A549 (cell line): ENCODE results near the gene GAL3ST2. TPM values are rescaled to one million over a fixed set of nuclear protein-coding genes. Genes with fewer than 3 reads are reported as not detected.
"Not testable (repeated sequence)": the region's sequence is repeated elsewhere in the genome, so short reads cannot be mapped to it uniquely, and the experiment has no call there.

Source experiments
- ATAC-seq, 2 experiments: fragments of 200-7000 bp in 1 of 2; fragments of >200 bp in 1 of 2; cut with Nextera tagmentation in 1 of 2; cut with Tn5 transposase in 1 of 2; 3 replicates each; pipeline versions ENCODE4 v1.8.0 to v1.9.1; 2018 to 2020; ENCODE audit warnings: mild to moderate bottlenecking in 1 of 2, moderate library complexity in 1 of 2
- CTCF ChIA-PET: fragments of 300-600 bp; sonication (Branson Sonifier 250); formaldehyde crosslinking; extraction: SDS; loops from one replicate; lab custom pipeline; 2021; ENCODE audit warnings: antibody characterized with exemption, inconsistent platforms; lab: Yijun Ruan, JAX
- POLR2A ChIA-PET: fragments of 350-600 bp; formaldehyde crosslinking; extraction: SDS; loops from one replicate; lab custom pipeline; 2021; ENCODE audit warnings: antibody characterized with exemption, inconsistent platforms; lab: Yijun Ruan, JAX
- DNase-seq, 2 experiments: peaks; one replicate each; pipeline versions ENCODE4 v3.0.0 to v3.0.0-alpha.2; 2011 to 2016; ENCODE audit warnings: low read depth in 1 of 2, low spot score in 1 of 2
- FAIRE-seq: peaks from 2 replicates; lab custom pipeline; 2011; peaks lifted over from hg19 to GRCh38; lab: Jason Lieb, UNC
- H3K27ac ChIP-seq, 2 experiments: fragments of >200 bp; sonication (Bioruptor Twin); formaldehyde crosslinking; 3 replicates each; pipeline ENCODE4 v1.5.1; 2016 to 2017
- H3K4me1 ChIP-seq: fragments of >200 bp; sonication (Bioruptor Twin); formaldehyde crosslinking; 3 replicates; pipeline ENCODE4 v1.6.1; 2016
- H3K4me2 ChIP-seq: fragments of >200 bp; sonication (Bioruptor Twin); formaldehyde crosslinking; 3 replicates; pipeline ENCODE4 v1.6.1; 2016
- H3K4me3 ChIP-seq: fragments of >200 bp; sonication (Bioruptor Twin); formaldehyde crosslinking; 3 replicates; pipeline ENCODE4 v1.5.1; 2016
- H3K9me3 ChIP-seq: fragments of >200 bp; sonication (Bioruptor Twin); formaldehyde crosslinking; 3 replicates; pipeline ENCODE4 v1.6.1; 2016
- BHLHE40 ChIP-seq: IDR thresholded peaks from 2 replicates; pipeline ENCODE4 v1.6.1; 2012; ENCODE audit warnings: low read depth, low read length, inconsistent platforms
- CHD2 ChIP-seq: fragments of 150-350 bp; IDR thresholded peaks from 2 replicates; pipeline ENCODE4 v1.6.1; 2014; ENCODE audit warnings: low read length; ENCODE audit not compliant: partially characterized antibody
- EP300 ChIP-seq, 2 experiments: fragments of >200 bp; sonication (Bioruptor Twin); formaldehyde crosslinking; IDR thresholded peaks; 2 replicates in 1 of 2; 3 replicates in 1 of 2; pipeline ENCODE4 v1.6.1; 2016 to 2017
- FOSB ChIP-seq: fragments of 250-450 bp; sonication (Bioruptor Pico); IDR thresholded peaks from 2 replicates; pipeline ENCODE4 v1.5.0; 2020; ENCODE audit warnings: mild to moderate bottlenecking, moderate library complexity
- FOSL2 ChIP-seq, 2 experiments: fragments of 450-650 bp in 1 of 2; fragments of >200 bp in 1 of 2; sonication (Bioruptor Twin) in 1 of 2; formaldehyde crosslinking; IDR thresholded peaks; 2 replicates each; pipeline versions ENCODE4 v1.5.0 to v1.6.1; 2016 to 2020; ENCODE audit warnings: mild to moderate bottlenecking in 1 of 2, moderate library complexity in 1 of 2
- GATA3 ChIP-seq: IDR thresholded peaks from 2 replicates; pipeline ENCODE4 v1.6.1; 2012; ENCODE audit warnings: borderline replicate concordance
- JUN ChIP-seq, 2 experiments: fragments of >200 bp; sonication (Bioruptor Twin); formaldehyde crosslinking; IDR thresholded peaks; 2 replicates in 1 of 2; 3 replicates in 1 of 2; pipeline ENCODE4 v1.6.1; 2016 to 2017
- TFCP2L1 ChIP-seq: fragments of 250-450 bp; sonication (Bioruptor Pico); IDR thresholded peaks from 2 replicates; pipeline ENCODE4 v1.5.0; 2021; ENCODE audit warnings: mild to moderate bottlenecking
- ZFP36 ChIP-seq: fragments of 450-650 bp; IDR thresholded peaks from 2 replicates; pipeline ENCODE4 v1.6.1; 2014; ENCODE audit warnings: borderline replicate concordance; ENCODE audit not compliant: partially characterized antibody
- ZNF302 ChIP-seq: fragments of 250-450 bp; sonication (Bioruptor Pico); IDR thresholded peaks from 2 replicates; pipeline ENCODE4 v1.9.0; 2021; ENCODE audit warnings: inconsistent platforms, mild to moderate bottlenecking, moderate library complexity
- WGBS: methylation state at CpG from one replicate; pipeline ENCODE4 v1.1.6; 2017; ENCODE audit errors: missing lambda C conversion rate; 5-methylcytosine and 5-hydroxymethylcytosine counted together
- polyA plus RNA-seq, 4 experiments: library from polyadenylated mRNA; depleted of rRNA in 3 of 4; stranded (reverse); fragments of >200 nt; fragmentation: RNase III in 1 of 4; extraction: RNeasy Plus Mini Kit Qiagen cat#74134 plus additional on column Dnase treatment in 1 of 4; gene quantifications; 2 replicates in 3 of 4; 3 replicates in 1 of 4; pipeline ENCODE4 v1.2.3, GENCODE V29; 2011 to 2017
- TF ChIP-seq, protein P1 (sequence below): fragments of 250-450 bp; sonication (Bioruptor Pico); IDR thresholded peaks from 2 replicates; pipeline ENCODE4 v1.5.0; 2020; ENCODE audit warnings: low read depth, mild to moderate bottlenecking, moderate library complexity
- TF ChIP-seq, protein P2 (sequence below): fragments of >200 bp; sonication (Bioruptor Twin); formaldehyde crosslinking; IDR thresholded peaks from 3 replicates; pipeline ENCODE4 v1.5.1; 2016
- TF ChIP-seq, protein P3 (sequence below): fragments of 150-350 bp; IDR thresholded peaks from 2 replicates; pipeline ENCODE4 v1.6.1; 2014; ENCODE audit warnings: low read depth, mild to moderate bottlenecking, low read length

GAL3ST2 gene
- polyA plus RNA-seq, 2 of the 4 experiments (the other 2 are of a cell fraction) = 0.61 TPM; not detected in 1

DNA sequence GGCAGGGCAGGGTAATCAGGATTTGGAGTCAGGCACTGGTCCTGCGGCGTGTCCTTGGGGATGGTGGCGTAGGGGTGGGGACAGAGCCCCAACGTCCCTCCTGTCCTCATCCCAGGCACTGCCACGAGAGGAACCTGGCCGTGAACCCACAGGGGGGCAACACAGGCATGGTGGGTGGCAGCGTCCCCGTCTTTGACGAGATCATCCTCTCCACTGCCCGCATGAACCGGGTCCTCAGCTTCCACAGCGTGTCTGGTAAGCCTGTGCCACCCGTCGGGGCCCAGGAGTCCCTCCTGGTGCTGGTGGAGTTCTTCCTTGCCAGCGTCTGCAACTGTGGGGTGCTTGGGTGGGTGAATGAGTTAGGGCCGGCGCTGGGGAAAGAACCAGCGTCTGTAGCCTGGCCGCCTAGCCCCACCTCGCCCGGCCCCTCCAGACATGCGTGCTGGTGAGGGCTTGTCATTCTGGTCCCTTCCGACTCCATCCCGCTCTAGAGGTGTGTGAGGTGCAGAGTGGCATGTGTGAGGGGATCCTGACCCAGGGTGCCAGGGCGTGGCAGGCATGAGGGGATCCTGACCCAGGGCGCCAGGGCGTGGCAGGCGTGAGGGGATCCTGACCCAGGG lies 34.2 kb upstream of the GAL3ST2 start (continued):
- TF ChIP-seq BHLHE40 = no peak
- TF ChIP-seq, all 56 proteins: peak for 0

DNA sequence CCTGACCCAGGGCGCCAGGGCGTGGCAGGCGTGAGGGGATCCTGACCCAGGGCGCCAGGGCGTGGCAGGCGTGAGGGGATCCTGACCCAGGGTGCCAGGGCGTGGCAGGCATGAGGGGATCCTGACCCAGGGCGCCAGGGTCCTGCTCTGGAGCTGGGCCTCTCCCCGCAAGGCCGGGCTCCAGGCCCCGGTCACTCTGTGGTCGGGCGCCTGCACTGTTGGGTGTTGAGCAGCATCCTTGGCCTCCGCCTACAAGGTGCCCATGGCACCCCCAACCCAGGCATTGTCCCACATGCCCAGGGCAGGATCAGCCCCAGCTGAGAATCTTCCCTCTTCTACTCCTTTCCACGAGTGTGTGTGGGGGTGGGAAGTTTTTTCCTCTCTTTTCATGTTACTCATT lies 33.6 kb upstream of the GAL3ST2 start:
- CTCF ChIA-PET, H3K9me3 ChIP-seq, POLR2A ChIA-PET, FAIRE-seq, H3K4me2 ChIP-seq, H3K4me3 ChIP-seq, ATAC-seq, H3K4me1 ChIP-seq, H3K27ac ChIP-seq, DNase-seq: not testable (repeated sequence)
- WGBS = 98% methylated on average over 9 of the region's 15 CpGs

DNA sequence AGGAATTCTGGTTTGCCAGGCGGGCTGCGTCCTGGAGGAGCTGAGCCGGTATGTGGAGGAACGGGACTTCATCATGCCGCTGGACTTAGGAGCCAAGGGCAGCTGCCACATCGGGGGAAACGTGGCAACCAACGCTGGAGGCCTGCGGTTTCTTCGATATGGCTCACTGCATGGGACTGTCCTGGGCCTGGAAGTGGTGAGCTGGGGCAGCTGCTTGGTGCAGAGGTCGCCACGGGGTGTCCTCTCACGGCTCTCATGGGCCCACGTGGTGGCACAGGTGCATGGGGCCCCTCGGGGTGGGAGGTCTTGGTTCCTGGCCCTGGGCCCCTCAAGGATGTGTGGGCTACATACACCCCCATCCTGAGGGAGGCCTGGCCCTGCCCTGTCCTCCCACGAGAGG lies 33.0 kb upstream of the GAL3ST2 start:
- FAIRE-seq (no peak), DNase-seq (no peak), ATAC-seq (no peak)
- Histone ChIP-seq H3K27ac (no peak overlapping the region), H3K4me2 (no peak overlapping the region), H3K9me3 (no peaks in the 10 kb centered on the region), H3K4me3 (no peak overlapping the region), H3K4me1 (no peaks in the 10 kb centered on the region)
- CTCF ChIA-PET = no interaction called here
- 93% methylated on average over 10 of the region's 16 CpGs for WGBS
- no peak for TF ChIP-seq GATA3
- TF ChIP-seq FOSL2 (IDR thresholded peaks at IDR 0.05) = no peak
- TF ChIP-seq FOSL2 (CRISPR knock-in tag; IDR thresholded peaks at IDR 0.05) = no peak
- TF ChIP-seq TFCP2L1 (CRISPR knock-in tag) = no peak
- TF ChIP-seq, protein P1, sequence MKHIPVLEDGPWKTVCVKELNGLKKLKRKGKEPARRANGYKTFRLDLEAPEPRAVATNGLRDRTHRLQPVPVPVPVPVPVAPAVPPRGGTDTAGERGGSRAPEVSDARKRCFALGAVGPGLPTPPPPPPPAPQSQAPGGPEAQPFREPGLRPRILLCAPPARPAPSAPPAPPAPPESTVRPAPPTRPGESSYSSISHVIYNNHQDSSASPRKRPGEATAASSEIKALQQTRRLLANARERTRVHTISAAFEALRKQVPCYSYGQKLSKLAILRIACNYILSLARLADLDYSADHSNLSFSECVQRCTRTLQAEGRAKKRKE = no peak
- TF ChIP-seq, protein P2, sequence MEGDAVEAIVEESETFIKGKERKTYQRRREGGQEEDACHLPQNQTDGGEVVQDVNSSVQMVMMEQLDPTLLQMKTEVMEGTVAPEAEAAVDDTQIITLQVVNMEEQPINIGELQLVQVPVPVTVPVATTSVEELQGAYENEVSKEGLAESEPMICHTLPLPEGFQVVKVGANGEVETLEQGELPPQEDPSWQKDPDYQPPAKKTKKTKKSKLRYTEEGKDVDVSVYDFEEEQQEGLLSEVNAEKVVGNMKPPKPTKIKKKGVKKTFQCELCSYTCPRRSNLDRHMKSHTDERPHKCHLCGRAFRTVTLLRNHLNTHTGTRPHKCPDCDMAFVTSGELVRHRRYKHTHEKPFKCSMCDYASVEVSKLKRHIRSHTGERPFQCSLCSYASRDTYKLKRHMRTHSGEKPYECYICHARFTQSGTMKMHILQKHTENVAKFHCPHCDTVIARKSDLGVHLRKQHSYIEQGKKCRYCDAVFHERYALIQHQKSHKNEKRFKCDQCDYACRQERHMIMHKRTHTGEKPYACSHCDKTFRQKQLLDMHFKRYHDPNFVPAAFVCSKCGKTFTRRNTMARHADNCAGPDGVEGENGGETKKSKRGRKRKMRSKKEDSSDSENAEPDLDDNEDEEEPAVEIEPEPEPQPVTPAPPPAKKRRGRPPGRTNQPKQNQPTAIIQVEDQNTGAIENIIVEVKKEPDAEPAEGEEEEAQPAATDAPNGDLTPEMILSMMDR = no peak
- TF ChIP-seq JUN (IDR thresholded peaks at IDR 0.05) = no peak
- no peak for TF ChIP-seq FOSB (CRISPR knock-in tag)
- TF ChIP-seq, protein P3, sequence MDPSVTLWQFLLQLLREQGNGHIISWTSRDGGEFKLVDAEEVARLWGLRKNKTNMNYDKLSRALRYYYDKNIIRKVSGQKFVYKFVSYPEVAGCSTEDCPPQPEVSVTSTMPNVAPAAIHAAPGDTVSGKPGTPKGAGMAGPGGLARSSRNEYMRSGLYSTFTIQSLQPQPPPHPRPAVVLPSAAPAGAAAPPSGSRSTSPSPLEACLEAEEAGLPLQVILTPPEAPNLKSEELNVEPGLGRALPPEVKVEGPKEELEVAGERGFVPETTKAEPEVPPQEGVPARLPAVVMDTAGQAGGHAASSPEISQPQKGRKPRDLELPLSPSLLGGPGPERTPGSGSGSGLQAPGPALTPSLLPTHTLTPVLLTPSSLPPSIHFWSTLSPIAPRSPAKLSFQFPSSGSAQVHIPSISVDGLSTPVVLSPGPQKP = no peak
- POLR2A ChIA-PET = no interaction called here

DNA sequence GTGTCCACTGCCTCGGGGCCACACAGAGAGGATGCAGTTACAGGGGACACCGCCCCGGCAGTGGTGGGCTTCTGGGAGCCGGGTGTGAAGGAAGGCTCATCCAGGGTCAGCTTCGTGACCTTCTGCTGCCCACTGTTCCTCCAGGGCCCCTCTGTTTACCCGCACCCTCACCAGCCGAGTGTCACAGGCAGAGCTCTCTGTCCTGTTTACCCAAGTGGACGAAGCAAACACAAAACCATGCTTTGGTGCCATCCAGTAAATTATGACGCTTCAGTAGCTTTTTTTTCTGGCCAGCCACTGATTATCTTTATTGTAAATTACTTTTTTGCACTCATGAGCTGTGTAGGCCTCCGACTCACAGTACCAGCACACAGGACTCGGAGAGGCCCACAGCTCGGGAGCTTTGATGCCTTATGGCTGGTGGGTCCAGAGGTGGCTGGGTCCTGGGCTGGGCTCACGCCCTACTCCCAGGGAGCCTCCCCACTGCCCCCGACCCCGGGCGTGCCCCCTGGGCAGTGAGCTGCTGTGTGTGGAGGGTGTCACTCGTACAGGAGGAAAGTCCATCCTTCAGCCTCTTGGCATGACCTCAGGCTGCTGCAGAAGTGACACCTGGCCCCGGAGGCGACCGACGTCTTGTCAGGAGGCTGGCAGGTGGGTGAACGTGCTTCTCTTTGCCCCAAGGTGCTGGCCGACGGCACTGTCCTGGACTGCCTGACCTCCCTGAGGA lies 32.4 kb upstream of the GAL3ST2 start:
- Histone ChIP-seq H3K9me3 (no peaks in the 10 kb centered on the region), H3K4me3 (no peak overlapping the region), H3K4me1 (no peaks in the 10 kb centered on the region), H3K27ac (no peak overlapping the region), H3K4me2 (no peak overlapping the region)
- ChIA-PET POLR2A (no interaction called here), CTCF (no interaction called here)
- WGBS = 91% methylated on average over 14 of the region's 24 CpGs
- FAIRE-seq = no peak
- DNase-seq = no peak
- TF ChIP-seq ZFP36 = no peak
- TF ChIP-seq CHD2 = no peak
- no peak for TF ChIP-seq EP300 (IDR thresholded peaks at IDR 0.05)
- TF ChIP-seq ZNF302 = no peak
- no peak for ATAC-seq
